K562 treated with DMSO at 1 percent for 24 hours (cell line): ENCODE data around the gene FNDC1. TPM values are rescaled to one million over a fixed set of nuclear protein-coding genes. Genes with fewer than 3 reads are reported as not detected.

Experiments
- total RNA-seq: library from RNA; unstranded; fragments of 300-600 nt; gene quantifications from 2 replicates; pipeline ENCODE4 v1.2.3, GENCODE V29; 2022; ENCODE audit warnings: low read depth; ENCODE audit not compliant: insufficient read depth

FNDC1 gene
- not detected in 2 replicates for total RNA-seq

DNA sequence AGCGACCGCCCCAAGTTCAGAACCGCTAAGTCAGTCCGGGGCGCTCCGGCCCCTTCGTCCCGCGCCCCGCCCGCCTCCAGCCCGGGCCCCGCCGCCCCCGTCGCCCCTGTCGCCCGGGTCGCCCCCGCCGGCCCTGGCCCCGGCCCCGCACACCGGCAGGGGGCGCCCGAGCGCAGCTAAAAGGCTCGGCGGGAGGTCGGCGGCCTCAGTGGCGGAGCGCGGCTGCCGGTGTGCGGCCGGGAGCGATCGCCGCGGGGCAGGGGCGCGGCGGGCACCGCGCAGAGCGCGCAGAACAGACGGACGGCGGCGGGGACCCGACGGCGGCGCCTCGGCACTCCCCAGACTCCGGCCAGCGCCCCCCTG lies at the start of gene FNDC1:
TSS of gene FNDC1 (plus strand) at position 208 of the 363 bp plus-strand sequence. CDS start 197 bp downstream, outside the sequence.

Other genes with a start within 250 kb of the FNDC1 start
- gene RSPH3, start 169.2 kb upstream of the FNDC1 start, total RNA-seq, result 6.9 and 8.5 TPM in 2 replicates
- not detected in 2 replicates for gene TAGAP, start 124.4 kb upstream of the FNDC1 start, total RNA-seq